GM12875 (cell line): ENCODE measurements around the gene MEIKIN.

ENCODE experiments used
- H3K4me3 ChIP-seq: one replicate; pipeline ENCODE4 v1.5.1; 2011; ENCODE audit warnings: low read depth, low read length, control low read depth
- TF ChIP-seq, protein P1 (sequence below): IDR thresholded peaks from 2 replicates; pipeline ENCODE4 v1.5.1; 2011; ENCODE audit warnings: low read depth, mild to moderate bottlenecking, control low read depth, inconsistent platforms, low read length, moderate library complexity, borderline replicate concordance; ENCODE audit not compliant: insufficient read depth

Gene MEIKIN

DNA sequence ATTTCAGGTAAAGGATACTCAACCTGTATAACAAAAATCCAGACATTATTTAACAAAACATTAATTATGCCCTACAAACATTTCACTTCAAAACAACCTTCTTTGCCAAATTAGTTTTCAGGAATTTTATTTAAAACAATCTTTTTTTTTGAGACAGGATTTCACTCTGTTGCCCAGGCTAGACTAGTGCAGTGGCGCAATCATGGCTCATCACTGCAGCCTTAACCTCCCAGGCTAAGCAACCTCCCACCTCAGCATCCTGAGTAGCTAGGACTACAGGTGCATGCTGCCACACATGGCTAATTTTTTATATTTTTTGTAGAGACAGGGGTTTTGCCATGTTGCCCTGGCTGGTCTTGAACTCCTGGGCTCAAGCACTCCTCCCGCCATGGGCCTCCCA lies 152.6 kb downstream of the MEIKIN start:
- no peak overlapping the region for H3K4me3 ChIP-seq
- TF ChIP-seq, protein P1, sequence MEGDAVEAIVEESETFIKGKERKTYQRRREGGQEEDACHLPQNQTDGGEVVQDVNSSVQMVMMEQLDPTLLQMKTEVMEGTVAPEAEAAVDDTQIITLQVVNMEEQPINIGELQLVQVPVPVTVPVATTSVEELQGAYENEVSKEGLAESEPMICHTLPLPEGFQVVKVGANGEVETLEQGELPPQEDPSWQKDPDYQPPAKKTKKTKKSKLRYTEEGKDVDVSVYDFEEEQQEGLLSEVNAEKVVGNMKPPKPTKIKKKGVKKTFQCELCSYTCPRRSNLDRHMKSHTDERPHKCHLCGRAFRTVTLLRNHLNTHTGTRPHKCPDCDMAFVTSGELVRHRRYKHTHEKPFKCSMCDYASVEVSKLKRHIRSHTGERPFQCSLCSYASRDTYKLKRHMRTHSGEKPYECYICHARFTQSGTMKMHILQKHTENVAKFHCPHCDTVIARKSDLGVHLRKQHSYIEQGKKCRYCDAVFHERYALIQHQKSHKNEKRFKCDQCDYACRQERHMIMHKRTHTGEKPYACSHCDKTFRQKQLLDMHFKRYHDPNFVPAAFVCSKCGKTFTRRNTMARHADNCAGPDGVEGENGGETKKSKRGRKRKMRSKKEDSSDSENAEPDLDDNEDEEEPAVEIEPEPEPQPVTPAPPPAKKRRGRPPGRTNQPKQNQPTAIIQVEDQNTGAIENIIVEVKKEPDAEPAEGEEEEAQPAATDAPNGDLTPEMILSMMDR, result no peak

DNA sequence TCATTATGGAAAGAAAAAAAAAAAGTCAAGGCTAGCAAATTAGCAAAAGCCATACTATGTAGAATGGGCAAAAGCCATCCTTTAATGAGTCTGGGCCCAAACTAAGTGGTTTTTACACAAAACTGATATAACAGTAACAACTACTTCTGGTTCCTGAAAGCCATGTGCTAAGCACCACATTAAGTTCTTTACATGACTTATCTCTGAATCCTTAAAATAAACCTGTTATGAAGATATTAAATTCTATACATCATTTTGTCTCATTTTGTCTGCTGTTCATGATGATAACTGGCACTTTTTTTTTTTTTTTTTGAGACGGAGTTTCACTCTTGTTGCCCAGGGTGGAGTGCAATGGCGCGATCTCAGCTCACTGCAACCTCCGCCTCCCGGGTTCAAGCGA lies 153.6 kb downstream of the MEIKIN start:
- no peak overlapping the region for H3K4me3 ChIP-seq
- TF ChIP-seq, protein P1, result no peak

DNA sequence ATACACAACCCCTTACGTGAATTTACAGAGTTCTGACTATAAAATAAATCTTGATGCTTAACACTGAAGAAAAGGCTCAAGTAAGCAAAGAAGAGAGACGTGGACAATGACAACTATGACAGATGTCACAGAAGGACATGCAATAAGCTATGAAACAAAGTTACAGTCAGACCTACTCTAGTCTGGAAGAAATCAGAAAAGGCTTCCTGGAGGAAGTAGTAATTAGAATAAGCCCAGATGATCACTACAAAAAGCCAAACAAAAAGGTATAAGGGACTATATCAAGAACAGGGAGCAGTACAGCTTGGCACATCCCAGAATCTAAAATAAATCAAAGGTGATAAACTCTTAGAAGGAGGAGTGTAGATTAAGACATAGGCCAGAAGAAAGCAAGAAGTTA lies 154.9 kb downstream of the MEIKIN start:
- TF ChIP-seq, protein P1, result no peak
- H3K4me3 ChIP-seq, result no peak overlapping the region

DNA sequence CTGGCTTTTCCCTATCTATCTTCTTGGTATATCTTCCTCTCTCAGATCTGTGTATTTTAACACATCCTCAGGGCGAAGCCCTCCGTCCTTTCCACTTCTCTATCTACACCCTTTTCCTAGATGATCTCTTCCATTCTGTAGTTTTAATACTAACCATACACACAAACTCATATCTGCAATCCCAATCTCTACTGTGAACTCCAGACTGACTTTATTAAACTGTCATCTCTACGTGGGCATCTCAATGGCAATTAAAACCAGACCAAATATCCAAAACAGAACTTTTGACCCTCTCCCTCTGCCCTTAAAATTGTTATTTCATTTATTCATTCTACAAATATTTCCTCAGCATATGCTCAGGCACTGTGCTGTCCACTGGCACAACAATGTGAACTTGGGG lies 155.7 kb downstream of the MEIKIN start:
- H3K4me3 ChIP-seq, result no peak overlapping the region
- TF ChIP-seq, protein P1, result no peak

DNA sequence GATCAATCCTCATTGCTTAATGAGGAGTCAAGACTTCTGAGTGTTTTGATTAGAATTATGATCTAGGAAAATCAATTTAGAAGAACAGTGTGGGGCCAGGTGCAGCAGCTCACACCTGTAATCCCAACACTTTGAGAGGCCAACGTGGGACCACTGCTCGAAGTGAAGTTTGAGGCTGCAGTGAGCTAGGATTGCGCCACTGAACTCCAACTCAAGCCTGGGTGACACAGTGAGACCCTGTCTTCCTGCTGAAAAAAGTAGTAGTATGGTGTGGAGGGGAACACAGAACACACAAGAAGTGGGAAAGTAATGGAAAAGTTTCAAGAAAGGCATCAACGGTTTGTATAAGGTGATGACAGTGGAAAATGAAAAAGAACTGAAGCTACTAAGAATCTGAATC lies 157.7 kb downstream of the MEIKIN start:
- TF ChIP-seq, protein P1, result no peak
- no peak overlapping the region for H3K4me3 ChIP-seq

DNA sequence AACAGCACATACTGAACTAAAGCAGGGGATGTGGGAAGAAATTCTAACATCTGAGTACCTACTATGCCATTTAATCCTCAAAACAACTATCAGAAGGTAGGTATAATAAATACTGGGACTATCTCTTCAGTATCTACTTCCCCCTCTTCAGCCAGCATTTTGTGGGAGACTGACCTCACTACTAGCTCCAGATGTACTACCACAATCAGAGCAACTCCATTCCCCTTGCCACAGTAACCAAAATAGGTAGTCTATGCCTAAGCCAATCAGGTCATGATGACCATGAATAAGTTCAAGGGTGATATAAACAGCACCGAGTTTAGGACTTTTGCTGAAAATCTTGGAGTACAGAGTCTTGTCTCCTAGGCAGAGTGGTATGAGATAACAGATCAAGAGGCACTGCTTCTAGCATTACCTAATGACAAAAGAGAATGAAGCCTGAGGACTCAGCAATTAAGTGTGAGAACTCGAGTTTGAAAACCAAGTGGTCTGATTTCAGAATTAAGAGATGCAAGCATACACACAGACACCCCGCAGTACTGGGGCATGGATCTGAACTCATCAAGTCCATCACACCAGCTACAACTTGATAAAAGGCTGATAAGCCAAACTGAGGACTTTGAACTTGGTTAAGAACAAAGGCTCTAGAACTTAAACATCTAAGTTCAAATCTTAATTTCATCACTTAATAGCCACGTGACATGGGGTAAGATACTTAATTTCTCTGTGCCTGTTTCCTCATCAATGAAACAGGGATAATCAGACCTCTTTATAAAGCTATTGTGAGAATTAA lies 158.4 kb downstream of the MEIKIN start:
- H3K4me3 ChIP-seq, result no peak overlapping the region
- TF ChIP-seq, protein P1, result no peak

DNA sequence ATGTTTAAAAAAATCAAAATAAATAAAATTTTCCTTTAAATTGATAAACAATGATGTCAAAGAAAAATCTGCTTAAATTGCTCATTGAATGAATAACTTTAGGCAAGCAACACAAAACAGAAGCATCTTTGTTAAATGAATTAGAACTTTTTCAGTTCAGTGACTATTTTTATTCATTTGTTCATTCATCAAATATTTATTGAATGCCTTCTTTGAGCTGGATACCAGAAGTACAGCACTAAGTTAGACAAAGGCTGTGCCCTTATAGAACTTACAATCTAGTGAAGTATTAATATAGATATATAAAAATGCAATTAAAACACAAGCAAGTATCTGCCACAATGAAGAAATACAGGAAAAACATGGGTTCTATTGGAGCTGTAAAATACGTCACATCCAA lies 159.4 kb downstream of the MEIKIN start:
- H3K4me3 ChIP-seq, result no peak overlapping the region
- TF ChIP-seq, protein P1, result no peak
